Measurements from ENCODE around the gene TEP1. TPM values are rescaled to one million over a fixed set of nuclear protein-coding genes. Genes with fewer than 3 reads are reported as not detected.

The TEP1 gene
- total RNA-seq, 1 donor from 2014 or later, result 28.4 TPM

- Histone ChIP-seq H4K20me1 (ENCODE audit: insufficient read depth, low read length) (peaks cover 45% of the 10 kb centered on the region), H3K4me3 (ENCODE audit: insufficient read depth, low read depth, low read length) (no peak overlapping the region), H3K36me3 (ENCODE audit: insufficient read depth, low read length) (peaks cover 35% of the 10 kb centered on the region), H3K79me2 (ENCODE audit: insufficient read depth, low read length) (peaks cover 90% of the 10 kb centered on the region), H3K4me2 (ENCODE audit: low read length) (no peak overlapping the region), H3K27me3 (ENCODE audit: insufficient read depth, low read length) (no peaks in the 10 kb centered on the region), H3K9me3 (ENCODE audit: insufficient read depth, low read depth, low read length) (no peaks in the 10 kb centered on the region), H2AFZ (ENCODE audit: low read depth, low read length) (no peak overlapping the region), H3K4me1 (ENCODE audit: insufficient read depth, low read length) (peaks cover 6% of the 10 kb centered on the region), H3K9ac (ENCODE audit: low read length) (no peak overlapping the region), H3K27ac (ENCODE audit: low read depth, low read length) (no peak overlapping the region)
- Mint-ChIP-seq H3K4me3 (ENCODE audit: unreplicated experiment) (no peak overlapping the region), H3K9me3 (ENCODE audit: unreplicated experiment) (no peaks in the 10 kb centered on the region), H3K36me3 (ENCODE audit: low read depth, unreplicated experiment) (peaks cover 9% of the 10 kb centered on the region), H3K27me3 (ENCODE audit: low read depth, unreplicated experiment) (no peaks in the 10 kb centered on the region), H3K27ac (ENCODE audit: unreplicated experiment) (no peak overlapping the region), H3K4me1 (ENCODE audit: low read depth, unreplicated experiment) (peaks cover 13% of the 10 kb centered on the region)
- FAIRE-seq, result no peak
- DNase-seq (ENCODE audit: low read depth), result no peak
- TF ChIP-seq EZH2 (IDR thresholded peaks at IDR 0.05; ENCODE audit: insufficient read depth, low read length) (no peak), CTCF (IDR thresholded peaks at IDR 0.05; ENCODE audit: insufficient read depth, low read depth, low read length) (no peak)
Observed at GRCh38 chr14:20328705-20329104, 84.6 kb downstream of the TEP1 start.

GRCh38 chr14:20327005-20327869 is 86.1 kb downstream of the TEP1 start:
- H3K36me3 ChIP-seq (ENCODE audit: insufficient read depth, low read length), result peaks cover 39% of the 10 kb centered on the region

More at GRCh38 chr14:20327005-20327869, 86.1 kb downstream of the TEP1 start:
- Mint-ChIP-seq H3K9me3 (ENCODE audit: unreplicated experiment) (no peaks in the 10 kb centered on the region), H3K27ac (ENCODE audit: unreplicated experiment) (peak overlapping the region; percentile 69), H3K4me1 (ENCODE audit: low read depth, unreplicated experiment) (peaks cover 13% of the 10 kb centered on the region), H3K36me3 (ENCODE audit: low read depth, unreplicated experiment) (peaks cover 9% of the 10 kb centered on the region), H3K27me3 (ENCODE audit: low read depth, unreplicated experiment) (no peaks in the 10 kb centered on the region), H3K4me3 (ENCODE audit: unreplicated experiment) (no peak overlapping the region)
- H3K4me3 ChIP-seq (ENCODE audit: insufficient read depth, low read depth, low read length), result no peak overlapping the region
- H3K27ac ChIP-seq (ENCODE audit: low read depth, low read length), result no peak overlapping the region
- peaks cover 6% of the 10 kb centered on the region for H3K4me1 ChIP-seq (ENCODE audit: insufficient read depth, low read length)
- DNase-seq (ENCODE audit: low read depth) (peak; percentile 29), FAIRE-seq (peak; percentile 98)
- no peak for TF ChIP-seq EZH2 (IDR thresholded peaks at IDR 0.05; ENCODE audit: insufficient read depth, low read length)
- peak; percentile 81 for TF ChIP-seq CTCF (IDR thresholded peaks at IDR 0.05; ENCODE audit: insufficient read depth, low read depth, low read length)
- peak overlapping the region; percentile 54 for H3K9ac ChIP-seq (ENCODE audit: low read length)
- H3K9me3 ChIP-seq (ENCODE audit: insufficient read depth, low read depth, low read length), result no peaks in the 10 kb centered on the region
- peak overlapping the region; percentile 23 for H3K4me2 ChIP-seq (ENCODE audit: low read length)
- H2AFZ ChIP-seq (ENCODE audit: low read depth, low read length), result no peak overlapping the region
- H3K79me2 ChIP-seq (ENCODE audit: insufficient read depth, low read length), result peaks cover 82% of the 10 kb centered on the region
- peaks cover 52% of the 10 kb centered on the region for H4K20me1 ChIP-seq (ENCODE audit: insufficient read depth, low read length)
- no peaks in the 10 kb centered on the region for H3K27me3 ChIP-seq (ENCODE audit: insufficient read depth, low read length)
